GM13976 (cell line): ENCODE measurements around the gene SHB.
"Not testable (repeated sequence)": the region's sequence is repeated elsewhere in the genome, so short reads cannot be mapped to it uniquely, and the experiment has no call there.

Experiments
- DNase-seq: peaks from one replicate; pipeline ENCODE4 v3.0.0; 2012; ENCODE audit warnings: low spot score
- in situ Hi-C: fragments of 300-500 bp; cut with MboI; formaldehyde crosslinking; loops from one replicate; pipeline ENCODE4 v1.12.0; 2022; ENCODE audit warnings: low sequenced_read_pairs, mixed read lengths, inconsistent platforms; ENCODE audit not compliant: unreplicated experiment
- TF ChIP-seq, protein P1 (sequence below): IDR thresholded peaks from 2 replicates; pipeline ENCODE4 v1.5.1; 2012; ENCODE audit warnings: borderline replicate concordance, mild to moderate bottlenecking; ENCODE audit not compliant: insufficient read depth; ENCODE audit errors: extremely low read depth, missing control alignments, control extremely low read depth

The SHB gene

DNA sequence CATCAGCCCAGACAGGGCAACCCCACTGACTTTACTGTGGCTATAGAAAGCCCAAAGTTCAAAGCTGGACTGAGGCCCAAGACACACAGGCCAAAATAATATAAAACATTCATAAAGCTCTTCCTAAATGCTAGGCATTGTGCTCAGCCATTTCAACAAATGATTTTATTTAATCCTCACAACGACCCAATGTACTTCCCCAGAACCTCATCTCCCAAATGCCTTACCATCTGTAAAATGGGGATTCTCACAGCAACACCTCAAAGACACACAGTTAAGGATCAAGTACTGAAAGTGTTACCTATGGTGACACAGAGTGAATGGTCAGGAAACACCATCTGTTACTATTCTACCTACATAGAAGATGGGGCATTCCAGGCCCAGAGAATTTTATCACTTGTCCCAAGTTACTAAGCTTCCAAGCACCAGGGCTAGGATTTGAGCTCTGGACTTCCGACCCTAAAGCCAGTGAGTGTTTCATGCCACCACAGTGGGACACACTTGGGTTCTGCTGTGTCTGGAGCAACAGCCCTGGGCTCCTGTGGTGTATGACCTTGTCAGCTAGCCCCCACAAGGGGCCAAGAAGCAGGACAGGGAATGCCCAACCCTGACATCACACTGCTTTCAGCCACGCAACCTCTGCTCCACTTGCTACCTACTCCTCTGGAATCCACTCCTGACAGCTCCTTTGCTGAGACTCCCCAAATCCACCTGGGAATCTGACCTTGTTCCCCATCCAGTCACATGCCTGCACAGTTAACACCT lies 15.1 kb downstream of the SHB start:
- DNase-seq = no peak
- TF ChIP-seq, protein P1, sequence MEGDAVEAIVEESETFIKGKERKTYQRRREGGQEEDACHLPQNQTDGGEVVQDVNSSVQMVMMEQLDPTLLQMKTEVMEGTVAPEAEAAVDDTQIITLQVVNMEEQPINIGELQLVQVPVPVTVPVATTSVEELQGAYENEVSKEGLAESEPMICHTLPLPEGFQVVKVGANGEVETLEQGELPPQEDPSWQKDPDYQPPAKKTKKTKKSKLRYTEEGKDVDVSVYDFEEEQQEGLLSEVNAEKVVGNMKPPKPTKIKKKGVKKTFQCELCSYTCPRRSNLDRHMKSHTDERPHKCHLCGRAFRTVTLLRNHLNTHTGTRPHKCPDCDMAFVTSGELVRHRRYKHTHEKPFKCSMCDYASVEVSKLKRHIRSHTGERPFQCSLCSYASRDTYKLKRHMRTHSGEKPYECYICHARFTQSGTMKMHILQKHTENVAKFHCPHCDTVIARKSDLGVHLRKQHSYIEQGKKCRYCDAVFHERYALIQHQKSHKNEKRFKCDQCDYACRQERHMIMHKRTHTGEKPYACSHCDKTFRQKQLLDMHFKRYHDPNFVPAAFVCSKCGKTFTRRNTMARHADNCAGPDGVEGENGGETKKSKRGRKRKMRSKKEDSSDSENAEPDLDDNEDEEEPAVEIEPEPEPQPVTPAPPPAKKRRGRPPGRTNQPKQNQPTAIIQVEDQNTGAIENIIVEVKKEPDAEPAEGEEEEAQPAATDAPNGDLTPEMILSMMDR = no peak
- in situ Hi-C loops = no loop called here

DNA sequence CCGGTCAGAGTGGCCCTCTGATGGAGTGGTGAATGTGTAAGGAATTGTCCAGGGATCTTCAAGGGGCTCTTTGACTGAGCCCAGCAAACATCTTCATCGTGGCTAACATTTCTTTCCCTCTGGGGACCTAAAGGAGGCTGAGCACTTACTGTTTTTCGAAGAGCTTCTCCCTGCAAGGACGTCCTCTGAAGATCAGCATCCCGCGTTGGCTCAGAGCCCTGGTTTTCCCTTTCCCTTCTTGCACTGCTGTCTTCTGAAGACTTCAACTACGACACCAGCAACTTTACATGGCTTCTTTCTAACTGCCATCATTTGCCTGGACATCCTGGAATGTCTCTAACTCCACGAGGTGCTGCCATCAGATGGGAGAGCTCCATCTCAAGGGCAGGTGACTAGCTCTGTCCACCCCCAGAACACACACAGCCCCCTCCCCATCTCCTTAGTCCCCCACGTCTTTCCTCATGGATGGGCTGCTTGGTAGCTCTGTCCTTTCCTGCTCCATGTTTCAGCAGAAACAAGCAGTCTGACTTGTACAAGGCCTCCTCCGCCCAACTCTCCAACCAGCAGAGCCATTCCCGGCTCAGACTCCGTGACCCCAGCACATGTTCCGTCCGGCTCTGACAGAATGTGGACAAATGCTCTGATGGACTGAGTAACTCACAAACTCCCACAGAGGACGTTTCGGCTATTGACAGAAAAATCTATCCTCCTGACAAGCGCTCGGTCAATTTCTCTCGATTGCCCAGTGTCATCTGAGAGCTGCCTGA lies 17.1 kb downstream of the SHB start:
- DNase-seq = no peak
- TF ChIP-seq, protein P1 = no peak
- in situ Hi-C loops = no loop called here

DNA sequence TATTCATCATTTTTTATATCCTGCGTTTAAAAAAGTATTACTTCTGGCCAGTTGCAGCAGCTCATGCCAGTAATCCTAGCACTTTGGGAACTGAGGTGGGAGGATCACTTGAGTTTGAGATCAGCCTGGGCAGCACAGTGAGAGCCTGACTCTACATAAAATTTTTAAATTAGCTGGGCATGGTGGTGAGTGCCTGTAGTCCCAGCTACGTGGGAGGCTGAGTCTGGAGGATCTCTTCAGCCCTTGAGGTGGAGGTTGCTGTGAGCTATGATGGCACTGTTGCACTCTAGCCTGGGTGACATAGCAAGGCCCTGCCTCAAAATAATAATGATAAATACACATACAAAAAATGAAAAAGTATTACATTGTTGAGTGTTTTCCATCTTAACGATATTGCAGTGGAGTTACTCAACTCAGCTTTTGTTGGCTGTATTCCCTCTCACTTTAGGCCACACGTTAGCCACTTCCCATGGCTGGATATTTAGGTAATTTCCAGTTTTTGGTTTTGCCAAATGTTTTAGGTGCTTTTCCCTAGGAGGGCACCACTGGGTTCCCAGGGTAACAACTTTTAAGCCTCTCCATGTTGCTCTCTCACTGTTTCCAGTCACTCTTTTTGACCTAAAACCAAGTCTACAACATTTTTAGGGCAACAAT lies 20.6 kb downstream of the SHB start:
- TF ChIP-seq, protein P1 = no peak
- in situ Hi-C loops = loop anchor here (10.0 kb wide), 1 partner anchor 56 kb away; no protein-coding TSS in a partner anchor
- DNase-seq = no peak

DNA sequence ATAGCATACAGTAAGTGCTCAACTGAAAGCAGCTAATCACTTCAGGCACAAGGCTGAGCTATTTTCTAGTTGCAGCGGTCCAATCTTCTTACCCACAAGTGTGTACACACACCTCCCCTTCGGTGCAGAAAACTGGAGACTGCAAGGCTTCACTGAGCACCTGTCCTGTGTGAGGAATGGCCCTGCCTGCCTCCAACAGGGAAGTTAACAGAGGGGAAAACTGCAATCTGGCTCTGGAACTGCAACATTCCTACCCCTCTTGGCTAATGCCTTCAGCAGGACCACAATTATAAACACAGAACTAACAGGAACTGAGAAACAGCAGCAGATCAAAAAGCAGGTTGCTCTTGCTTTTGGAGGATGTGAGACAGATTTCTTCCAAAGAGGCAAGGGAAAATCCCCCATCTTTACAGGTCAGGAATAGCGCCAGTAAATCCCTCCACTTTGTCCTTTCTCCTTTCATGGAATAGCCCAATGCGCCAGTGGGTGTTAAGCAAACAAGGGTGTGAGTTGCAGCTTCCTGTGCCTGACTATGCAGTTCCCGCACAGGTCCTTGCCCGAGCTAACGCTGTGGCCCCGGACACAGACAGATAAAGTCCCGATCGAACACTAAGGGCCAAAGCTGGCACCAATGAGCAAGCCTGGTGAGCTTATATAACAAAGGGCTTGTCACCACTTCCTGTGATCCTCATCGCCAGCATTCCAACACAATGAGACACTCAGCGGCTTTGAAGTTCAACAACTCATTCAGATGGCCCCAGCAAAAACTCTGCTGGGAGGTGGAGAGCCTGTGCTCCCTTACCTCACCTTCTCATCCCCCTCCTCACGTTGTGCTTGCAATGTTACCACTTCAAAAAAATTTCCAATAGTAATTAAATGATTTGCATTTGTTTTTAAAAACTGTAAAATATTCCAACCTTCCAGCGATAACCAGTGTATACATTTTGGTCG lies 21.5 kb downstream of the SHB start:
- TF ChIP-seq, protein P1 = no peak
- in situ Hi-C loops = loop anchor here (10.0 kb wide), 1 partner anchor 57 kb away; no protein-coding TSS in a partner anchor
- DNase-seq = no peak

DNA sequence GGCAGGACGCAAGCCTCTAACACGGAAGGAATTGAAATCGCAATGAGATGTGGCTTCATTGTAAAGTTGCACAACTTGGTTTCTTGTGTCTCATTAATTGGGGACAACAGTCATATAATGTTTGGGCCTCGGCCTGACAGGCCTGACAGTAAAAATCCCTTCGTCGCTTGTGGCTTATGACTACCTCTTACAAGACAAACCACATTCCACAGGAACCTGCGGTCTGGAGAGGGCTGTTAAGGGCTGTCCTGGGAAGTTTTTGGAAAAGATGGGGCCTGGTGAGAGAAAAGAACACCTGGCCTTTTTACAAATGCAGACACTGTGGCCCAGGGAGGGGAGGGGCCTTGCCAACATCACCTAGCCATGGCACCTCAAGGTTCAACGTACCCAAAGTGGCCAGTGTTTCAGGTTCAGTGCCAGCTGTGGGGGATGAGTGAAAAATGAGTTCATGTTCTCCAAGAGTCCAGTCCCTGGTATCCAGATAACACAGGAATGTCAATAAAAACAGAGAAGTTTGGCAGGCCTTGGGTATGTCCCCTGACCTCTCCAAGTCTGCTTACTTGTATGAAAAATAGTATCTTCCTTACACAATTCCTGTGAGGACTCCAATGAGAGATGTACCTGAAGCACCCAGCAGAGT lies 22.2 kb downstream of the SHB start:
- DNase-seq = no peak
- TF ChIP-seq, protein P1 = no peak

DNA sequence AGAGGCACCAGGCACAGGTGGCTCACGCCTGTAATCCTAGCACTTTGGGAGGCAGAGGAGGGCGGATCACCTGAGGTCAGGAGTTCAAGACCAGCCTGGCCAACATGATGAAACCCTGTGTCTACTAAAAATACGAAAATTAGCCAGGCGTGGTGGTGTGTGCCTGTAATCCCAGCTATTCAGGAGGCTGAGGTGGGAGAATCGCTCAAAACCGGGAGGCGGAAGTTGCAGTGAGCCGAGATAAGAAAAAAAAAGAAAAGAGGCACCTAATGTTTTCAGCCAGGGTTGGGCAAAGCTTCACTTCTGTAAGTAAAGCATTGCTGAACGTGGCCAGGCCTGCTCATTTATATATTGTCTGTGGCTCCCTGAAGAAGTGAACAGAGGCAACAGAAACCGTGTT lies 23.1 kb downstream of the SHB start:
- not testable (repeated sequence) for DNase-seq
- in situ Hi-C loops = loop anchor here (10.0 kb wide), 1 partner anchor 59 kb away; no protein-coding TSS in a partner anchor

More for the DNA sequence above, 22.2 kb downstream of the SHB start:
- in situ Hi-C loops = loop anchor here (10.0 kb wide), 1 partner anchor 58 kb away; no protein-coding TSS in a partner anchor
